MCF 10A (cell line): Measurements from ENCODE around the gene SLC24A3. TPM values are rescaled to one million over a fixed set of nuclear protein-coding genes. Genes with fewer than 3 reads are reported as not detected.

Experiments used
- BruUV-seq: library from RNA; stranded (reverse); fragments of 400-500 nt; replicated peaks from 2 replicates; lab custom pipeline; 2021; lab: Mats Ljungman, UMichigan
- CTCF ChIA-PET: fragments of 300-600 bp; sonication (Branson Sonifier 250); formaldehyde crosslinking; extraction: SDS; loops from one replicate; lab custom pipeline; 2021; ENCODE audit warnings: antibody characterized with exemption, inconsistent platforms; lab: Yijun Ruan, JAX
- POLR2A ChIA-PET: fragments of 300-600, 350-650 bp; sonication (Branson Sonifier 250); formaldehyde crosslinking; extraction: SDS; loops from one replicate; lab custom pipeline; 2020; ENCODE audit warnings: antibody characterized with exemption, inconsistent platforms; lab: Yijun Ruan, JAX
- DNase-seq: peaks from one replicate; pipeline ENCODE4 v3.0.0-alpha.2; 2018; ENCODE audit not compliant: unreplicated experiment
- H3K27ac Mint-ChIP-seq: one replicate; pipeline ENCODE4 v1.8.0; 2022; ENCODE audit warnings: mild to moderate bottlenecking, low read depth, mixed read lengths; ENCODE audit not compliant: unreplicated experiment
- H3K27me3 Mint-ChIP-seq: one replicate; pipeline ENCODE4 v1.8.0; 2022; ENCODE audit warnings: mixed read lengths; ENCODE audit not compliant: insufficient read depth, unreplicated experiment
- H3K36me3 Mint-ChIP-seq: one replicate; pipeline ENCODE4 v1.8.0; 2022; ENCODE audit warnings: mild to moderate bottlenecking, moderate library complexity, mixed read lengths; ENCODE audit not compliant: insufficient read depth, unreplicated experiment
- H3K4me1 Mint-ChIP-seq: one replicate; pipeline ENCODE4 v1.8.0; 2022; ENCODE audit warnings: mixed read lengths; ENCODE audit not compliant: insufficient read depth, unreplicated experiment
- H3K4me3 Mint-ChIP-seq: one replicate; pipeline ENCODE4 v1.8.0; 2022; ENCODE audit warnings: mild to moderate bottlenecking, moderate library complexity, mixed read lengths; ENCODE audit not compliant: unreplicated experiment
- H3K9me3 Mint-ChIP-seq: one replicate; pipeline ENCODE4 v1.8.0; 2022; ENCODE audit warnings: mixed read lengths; ENCODE audit not compliant: unreplicated experiment
- CTCF ChIP-seq: fragments of 200-600 bp; IDR thresholded peaks from one replicate; pipeline ENCODE4 v1.8.0; 2022; ENCODE audit warnings: antibody characterized with exemption, mild to moderate bottlenecking; ENCODE audit not compliant: unreplicated experiment
- intact Hi-C: fragments of 100-400 bp; cut with micrococcal nuclease; formaldehyde crosslinking; loops from 2 replicates; pipeline ENCODE4 v1.14.1; 2022
- total RNA-seq: library from RNA; stranded (reverse); gene quantifications from 2 replicates; pipeline ENCODE4 v1.2.3, GENCODE V29; 2022

The SLC24A3 gene
- total RNA-seq, 1 experiment from 2014 or later = not detected

- intact Hi-C loops = no loop called here
- ChIA-PET CTCF (interaction anchor here (0.7 to 2.5 kb wide), 14 partner anchors 41 to 326 kb away, joined by 3 to 14 read pairs (median 5); partner anchors contain the start of gene NAA20), POLR2A (interaction anchor here (0.8 to 2.4 kb wide), 3 partner anchors 46 to 286 kb away, joined by 3 to 6 read pairs (median 4); partner anchors contain the start of gene RIN2)
- Mint-ChIP-seq H3K27ac (no peak overlapping the region), H3K9me3 (no peaks in the 10 kb centered on the region), H3K4me3 (no peak overlapping the region), H3K36me3 (no peaks in the 10 kb centered on the region), H3K27me3 (no peaks in the 10 kb centered on the region), H3K4me1 (peaks cover 17% of the 10 kb centered on the region)
- TF ChIP-seq CTCF = no peak
- no peak for DNase-seq
- no TSS peak for BruUV-seq
These were observed 478.7 kb downstream of the SLC24A3 start for GRCh38 chr20:19691125-19691524.

GRCh38 chr20:19692100-19692499, 479.7 kb downstream of the SLC24A3 start:
- BruUV-seq = no TSS peak
- Mint-ChIP-seq H3K27ac (no peak overlapping the region), H3K36me3 (no peaks in the 10 kb centered on the region), H3K27me3 (no peaks in the 10 kb centered on the region), H3K4me1 (peaks cover 17% of the 10 kb centered on the region), H3K4me3 (no peak overlapping the region), H3K9me3 (no peaks in the 10 kb centered on the region)
- TF ChIP-seq CTCF = no peak
- POLR2A ChIA-PET = interaction anchor here (0.8 to 2.4 kb wide), 3 partner anchors 45 to 89 kb away, joined by 3 to 6 read pairs (median 3); partner anchors contain the start of gene RIN2
- intact Hi-C loops = loop anchor here (1.0 to 2.0 kb wide), 5 partner anchors 45 to 303 kb away; no protein-coding TSS in a partner anchor
- peak; percentile 62 for DNase-seq
- CTCF ChIA-PET = interaction anchor here (0.5 to 3.6 kb wide), 36 partner anchors 11 to 1425 kb away, joined by 3 to 32 read pairs (median 9); partner anchors contain the start of gene RIN2

GRCh38 chr20:19692685-19693119, 480.3 kb downstream of the SLC24A3 start:
- BruUV-seq = no TSS peak
- POLR2A ChIA-PET = interaction anchor here (0.6 to 1.5 kb wide), 7 partner anchors 65 to 1185 kb away, joined by 3 to 7 read pairs (median 3); partner anchors contain the start of genes RIN2 and SEC23B
- intact Hi-C loops = loop anchor here (1.0 to 2.0 kb wide), 6 partner anchors 44 to 303 kb away; no protein-coding TSS in a partner anchor
- no peaks in the 10 kb centered on the region for H3K36me3 Mint-ChIP-seq
- H3K27me3 Mint-ChIP-seq = no peaks in the 10 kb centered on the region
- CTCF ChIA-PET = interaction anchor here (0.5 to 3.6 kb wide), 71 partner anchors 9 to 1733 kb away, joined by 3 to 32 read pairs (median 6); partner anchors contain the start of gene RIN2
- TF ChIP-seq CTCF = peak; percentile 92
- no peaks in the 10 kb centered on the region for H3K9me3 Mint-ChIP-seq
- H3K4me3 Mint-ChIP-seq = no peak overlapping the region
- peaks cover 23% of the 10 kb centered on the region for H3K4me1 Mint-ChIP-seq
- peak; percentile 58 for DNase-seq
- peak overlapping the region; percentile 39 for H3K27ac Mint-ChIP-seq

GRCh38 chr20:19693508-19693907, 481.1 kb downstream of the SLC24A3 start:
- intact Hi-C loops = loop anchor here (1.0 to 2.0 kb wide), 2 partner anchors 43 to 135 kb away; no protein-coding TSS in a partner anchor
- no peak for DNase-seq
- Mint-ChIP-seq H3K4me3 (no peak overlapping the region), H3K9me3 (no peaks in the 10 kb centered on the region), H3K36me3 (no peaks in the 10 kb centered on the region), H3K27me3 (no peaks in the 10 kb centered on the region), H3K27ac (no peak overlapping the region), H3K4me1 (peaks cover 24% of the 10 kb centered on the region)
- POLR2A ChIA-PET = interaction anchor here (0.7 to 1.5 kb wide), 5 partner anchors 64 to 285 kb away, joined by 3 to 7 read pairs (median 3); partner anchors contain the start of gene RIN2
- no TSS peak for BruUV-seq
- TF ChIP-seq CTCF = no peak
- CTCF ChIA-PET = interaction anchor here (0.6 to 3.6 kb wide), 74 partner anchors 8 to 1733 kb away, joined by 3 to 32 read pairs (median 6); partner anchors contain the start of gene RIN2
